ENCODE measurements around the gene HNRNPAB.

Gene HNRNPAB

GRCh38 chr5:178234750-178235587, 30.6 kb downstream of the HNRNPAB start:
- no peak overlapping the region for H3K9ac ChIP-seq (ENCODE audit: low read length)
- H3K4me3 ChIP-seq (ENCODE audit: low read length), result no peak overlapping the region
- H3K9me3 ChIP-seq (replicated peaks; ENCODE audit: insufficient read depth, low read length), result no peaks in the 10 kb centered on the region
- no peak overlapping the region for H3K4me2 ChIP-seq (ENCODE audit: low read depth, low read length)
- no peaks in the 10 kb centered on the region for H3K36me3 ChIP-seq (replicated peaks; ENCODE audit: insufficient read depth, low read length)
- H4K20me1 ChIP-seq (ENCODE audit: insufficient read depth, low read length), result no peaks in the 10 kb centered on the region
- peak; percentile 61 for DNase-seq
- TF ChIP-seq CTCF (IDR thresholded peaks at IDR 0.05; ENCODE audit: low read length) (peak; percentile 76), EZH2 (optimal IDR thresholded peaks at IDR 0.05; ENCODE audit: low read depth, low read length) (no peak)
- H3K27me3 ChIP-seq (replicated peaks; ENCODE audit: insufficient read depth, low read length), result no peaks in the 10 kb centered on the region
- H3K27ac ChIP-seq (ENCODE audit: low read length), result no peak overlapping the region
- peaks cover 17% of the 10 kb centered on the region for H3K4me1 ChIP-seq (ENCODE audit: low read length)
- H3F3A ChIP-seq (ENCODE audit: insufficient read depth, low read length), result peaks cover 10% of the 10 kb centered on the region; the same call in 1 of the 2 replicates
- H2AFZ ChIP-seq (ENCODE audit: low read length), result peak overlapping the region; percentile 75
- no peaks in the 10 kb centered on the region for H3K9me2 ChIP-seq (replicated peaks; ENCODE audit: insufficient read depth, low read length)
- peaks cover 22% of the 10 kb centered on the region for H3K79me2 ChIP-seq (ENCODE audit: low read length)

- Histone ChIP-seq H3K4me3 (ENCODE audit: low read length) (no peak overlapping the region), H3K9ac (ENCODE audit: low read length) (no peak overlapping the region), H3F3A (ENCODE audit: insufficient read depth, low read length) (peaks cover 10% of the 10 kb centered on the region; the same call in 1 of the 2 replicates), H3K36me3 (replicated peaks; ENCODE audit: insufficient read depth, low read length) (no peaks in the 10 kb centered on the region), H2AFZ (ENCODE audit: low read length) (no peak overlapping the region), H3K27ac (ENCODE audit: low read length) (no peak overlapping the region), H3K27me3 (replicated peaks; ENCODE audit: insufficient read depth, low read length) (no peaks in the 10 kb centered on the region), H4K20me1 (ENCODE audit: insufficient read depth, low read length) (no peaks in the 10 kb centered on the region), H3K9me3 (replicated peaks; ENCODE audit: insufficient read depth, low read length) (no peaks in the 10 kb centered on the region), H3K79me2 (ENCODE audit: low read length) (peaks cover 16% of the 10 kb centered on the region), H3K4me2 (ENCODE audit: low read depth, low read length) (no peak overlapping the region), H3K9me2 (replicated peaks; ENCODE audit: insufficient read depth, low read length) (no peaks in the 10 kb centered on the region), H3K4me1 (ENCODE audit: low read length) (peaks cover 16% of the 10 kb centered on the region)
- TF ChIP-seq CTCF (IDR thresholded peaks at IDR 0.05; ENCODE audit: low read length) (no peak), EZH2 (optimal IDR thresholded peaks at IDR 0.05; ENCODE audit: low read depth, low read length) (no peak), EZH2phosphoT487 (IDR thresholded peaks at IDR 0.05; ENCODE audit: low read length) (no peak)
- DNase-seq, result no peak
Observed at GRCh38 chr5:178235588-178235974, 31.2 kb downstream of the HNRNPAB start.

- Histone ChIP-seq H3K9me3 (replicated peaks; ENCODE audit: insufficient read depth, low read length) (no peaks in the 10 kb centered on the region), H3K4me3 (ENCODE audit: low read length) (no peak overlapping the region), H2AFZ (ENCODE audit: low read length) (no peak overlapping the region), H3K9ac (ENCODE audit: low read length) (no peak overlapping the region), H3K27me3 (replicated peaks; ENCODE audit: insufficient read depth, low read length) (no peaks in the 10 kb centered on the region), H3K27ac (ENCODE audit: low read length) (no peak overlapping the region), H3K36me3 (replicated peaks; ENCODE audit: insufficient read depth, low read length) (no peaks in the 10 kb centered on the region), H3F3A (ENCODE audit: insufficient read depth, low read length) (peaks cover 10% of the 10 kb centered on the region; the same call in 1 of the 2 replicates), H4K20me1 (ENCODE audit: insufficient read depth, low read length) (no peaks in the 10 kb centered on the region), H3K79me2 (ENCODE audit: low read length) (peaks cover 10% of the 10 kb centered on the region), H3K4me2 (ENCODE audit: low read depth, low read length) (no peak overlapping the region), H3K4me1 (ENCODE audit: low read length) (peaks cover 11% of the 10 kb centered on the region), H3K9me2 (replicated peaks; ENCODE audit: insufficient read depth, low read length) (no peaks in the 10 kb centered on the region)
- DNase-seq, result no peak
- TF ChIP-seq EZH2phosphoT487 (IDR thresholded peaks at IDR 0.05; ENCODE audit: low read length) (no peak), EZH2 (optimal IDR thresholded peaks at IDR 0.05; ENCODE audit: low read depth, low read length) (no peak), CTCF (IDR thresholded peaks at IDR 0.05; ENCODE audit: low read length) (no peak)
Observed at GRCh38 chr5:178236126-178236525, 31.8 kb downstream of the HNRNPAB start.
